HG03457 (cell line): ENCODE results near the gene MYL5.
"Not testable (repeated sequence)": the region's sequence is repeated elsewhere in the genome, so short reads cannot be mapped to it uniquely, and the experiment has no call there.

Experiments
- ATAC-seq: cut with Tn5 transposase; IDR thresholded peaks from one replicate; pipeline ENCODE4 v1.9.1; 2021; ENCODE audit warnings: moderate number of reproducible peaks; ENCODE audit not compliant: unreplicated experiment

Gene MYL5

DNA sequence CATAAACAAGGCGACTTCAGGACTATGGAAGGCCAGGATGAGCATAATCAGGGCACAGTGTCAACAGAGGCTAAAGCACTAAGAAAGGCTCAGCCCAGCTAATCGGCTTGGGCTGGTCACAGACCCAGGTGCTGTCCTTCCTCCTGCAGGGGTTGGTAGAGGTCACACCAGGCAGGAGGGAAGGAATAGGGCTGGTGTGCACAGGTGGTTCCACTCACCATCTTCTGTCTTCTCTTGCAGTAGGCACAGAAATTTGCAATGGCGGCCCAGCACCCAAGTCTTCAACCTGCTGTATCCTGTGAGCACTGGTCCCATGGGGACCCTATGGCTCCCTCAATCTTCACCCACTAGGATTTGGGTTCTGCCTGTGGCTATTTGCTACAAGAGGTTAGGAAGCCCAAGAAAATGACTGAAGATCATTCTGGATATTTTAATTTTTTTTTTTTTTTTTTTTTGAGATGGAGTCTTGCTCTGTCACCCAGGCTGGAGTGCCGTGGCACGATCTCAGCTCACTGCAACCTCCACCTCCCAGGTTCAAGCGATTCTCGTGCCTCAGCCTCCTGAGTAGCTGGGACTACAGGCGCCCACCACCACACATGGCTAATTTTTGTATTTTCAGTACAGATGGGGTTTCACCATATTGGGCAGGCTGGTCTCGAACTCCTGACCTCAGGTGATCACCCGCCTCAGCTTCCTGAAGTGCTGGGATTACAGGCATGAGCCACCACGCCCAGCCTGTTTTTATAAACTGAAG lies 4.4 kb upstream of the MYL5 start:
- ATAC-seq, result not testable (repeated sequence)

DNA sequence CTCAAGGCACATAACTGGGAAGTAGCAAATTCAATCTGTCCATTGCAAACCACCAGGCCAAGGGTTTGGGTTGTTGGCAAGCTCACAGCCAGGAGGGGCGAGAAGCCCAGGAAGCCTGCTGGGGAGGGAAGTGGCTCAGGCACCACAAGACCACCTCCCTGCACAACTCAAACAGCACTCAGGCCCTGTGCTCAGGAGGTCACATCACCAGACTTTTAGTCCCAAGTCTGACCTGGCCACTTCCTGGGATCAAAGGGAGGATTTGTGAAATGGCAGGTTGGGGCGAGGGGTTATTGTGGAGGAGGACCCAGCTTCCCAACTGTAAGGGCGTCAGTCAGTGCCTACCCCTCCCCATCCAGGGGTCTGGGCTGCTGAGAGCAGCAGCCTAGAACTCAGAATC lies 2.6 kb upstream of the MYL5 start:
- no peak for ATAC-seq

DNA sequence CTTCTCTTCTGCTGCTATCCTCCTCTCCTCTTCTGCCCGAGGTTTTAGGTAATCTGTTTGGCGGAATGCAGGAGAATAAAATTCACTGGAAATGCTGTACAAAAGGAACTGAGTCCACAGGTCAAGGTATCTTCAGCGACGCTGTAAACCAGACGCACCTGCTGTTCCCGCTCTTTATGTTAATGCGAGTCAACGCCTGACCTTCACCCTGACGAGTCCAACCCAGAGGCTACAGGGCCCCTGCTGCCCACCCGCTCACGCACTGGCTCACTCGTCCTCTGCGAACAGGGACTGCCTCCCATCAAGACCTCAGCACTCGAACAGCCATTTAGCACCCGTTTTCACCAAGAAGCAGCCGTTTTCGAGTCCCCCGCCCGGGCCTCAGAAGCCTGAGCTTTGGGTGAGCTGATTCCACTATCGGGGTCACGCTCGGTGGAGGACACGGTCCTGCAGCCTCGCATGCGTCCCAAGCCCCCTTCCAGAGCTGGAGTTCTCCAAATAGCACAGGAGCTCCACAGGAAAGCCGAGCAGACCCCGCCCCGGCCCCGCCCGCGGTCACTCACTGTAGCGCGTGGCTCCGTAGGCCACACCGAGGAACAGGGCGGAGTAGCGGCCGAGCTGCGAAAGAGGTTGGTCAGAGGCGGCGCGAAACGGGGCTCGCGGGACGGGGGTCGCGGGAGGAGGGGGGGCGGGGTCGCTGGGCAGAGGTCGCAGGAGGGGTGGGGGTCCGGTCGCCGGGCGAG lies 822 bp upstream of the MYL5 start:
- ATAC-seq, result no peak

- no peak for ATAC-seq
Observed at GRCh38 chr4:675036-675882, 917 bp downstream of the MYL5 start.

DNA sequence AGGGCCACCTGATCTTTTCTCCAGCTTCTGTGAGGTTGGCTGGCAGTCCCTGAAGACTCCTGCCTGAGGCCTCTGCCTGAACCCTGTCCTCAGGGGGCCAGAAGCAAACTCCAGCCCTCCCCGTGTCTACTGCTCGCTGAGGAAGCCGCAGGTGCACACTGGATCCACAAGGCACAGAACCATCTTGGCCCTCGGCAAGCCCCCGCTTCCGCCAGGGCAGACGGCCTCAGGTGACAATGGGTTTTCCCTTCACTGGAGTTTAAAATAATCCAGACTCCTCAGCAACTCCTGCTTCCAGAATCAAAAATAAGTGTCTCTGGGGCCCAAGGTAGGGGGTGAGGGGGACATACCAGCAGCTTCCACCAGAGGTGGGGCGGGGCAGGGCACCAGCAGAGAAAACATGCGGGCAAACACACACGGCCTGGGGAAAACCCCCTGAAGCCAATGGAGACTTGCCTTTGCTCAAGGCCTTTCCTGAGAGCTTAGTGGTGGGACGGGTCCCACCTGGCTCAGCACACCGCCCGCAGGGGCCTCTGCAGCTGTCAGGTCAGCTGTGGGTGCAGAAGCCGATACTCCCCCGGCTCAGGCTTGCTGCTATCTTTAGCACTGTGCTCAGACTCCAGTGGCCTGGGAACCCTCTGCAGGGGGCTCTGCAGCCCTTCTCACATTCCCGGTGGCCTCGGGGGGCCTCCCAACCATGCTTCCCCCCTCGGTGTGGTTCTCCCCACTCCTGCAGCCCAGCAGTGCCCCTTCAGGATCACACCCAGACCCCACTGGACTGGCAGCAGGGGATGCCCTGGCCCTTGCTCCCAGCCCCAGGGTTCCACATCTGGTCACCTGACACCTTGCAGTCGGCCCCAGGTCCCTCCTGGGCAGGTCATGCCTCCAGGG lies 1.9 kb downstream of the MYL5 start:
- no peak for ATAC-seq

GRCh38 chr4:676871-677235 lies 2.5 kb downstream of the MYL5 start:
- no peak for ATAC-seq

DNA sequence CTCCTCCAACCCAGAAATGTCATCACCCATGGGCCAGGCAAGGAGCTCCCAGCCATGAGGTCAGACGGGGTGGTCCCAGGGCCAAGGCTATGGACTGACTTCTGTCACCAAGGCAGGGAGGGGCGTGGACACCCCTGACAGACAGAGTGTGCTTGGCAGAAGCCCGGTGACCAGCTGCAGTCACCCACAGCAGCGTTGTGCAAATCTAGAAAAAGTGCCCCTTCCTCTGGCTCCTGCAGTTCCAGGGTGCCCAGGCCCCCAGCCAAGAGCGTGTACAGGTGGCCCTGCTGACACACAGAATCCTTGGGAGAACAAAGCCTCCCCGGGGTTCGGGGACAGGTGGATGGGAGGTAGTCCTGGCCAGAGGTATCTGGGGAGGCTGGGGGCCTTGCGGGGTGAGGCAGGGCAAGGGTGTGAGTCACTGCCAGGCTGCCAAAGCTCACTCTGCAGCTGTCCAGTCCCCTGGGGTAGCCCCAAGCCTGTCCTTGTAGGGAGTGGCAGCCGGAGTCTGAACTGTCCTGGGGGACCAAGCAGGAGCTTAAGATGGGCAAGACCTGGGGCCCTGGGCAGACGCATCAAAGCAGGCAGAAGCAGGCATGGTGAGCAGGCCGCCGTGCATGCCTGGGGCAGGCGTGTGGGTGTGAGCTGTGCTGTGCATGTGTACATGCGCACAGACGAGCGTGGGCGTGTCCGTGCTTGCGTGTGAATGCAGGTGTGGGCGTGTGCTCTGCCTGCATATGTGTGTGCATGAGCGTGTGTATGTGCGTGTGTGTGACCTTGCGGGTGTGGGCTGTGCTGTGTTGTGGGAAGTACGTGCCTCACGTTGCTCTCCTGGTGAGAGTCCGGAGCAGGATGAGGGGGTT lies 3.3 kb downstream of the MYL5 start:
- no peak for ATAC-seq

DNA sequence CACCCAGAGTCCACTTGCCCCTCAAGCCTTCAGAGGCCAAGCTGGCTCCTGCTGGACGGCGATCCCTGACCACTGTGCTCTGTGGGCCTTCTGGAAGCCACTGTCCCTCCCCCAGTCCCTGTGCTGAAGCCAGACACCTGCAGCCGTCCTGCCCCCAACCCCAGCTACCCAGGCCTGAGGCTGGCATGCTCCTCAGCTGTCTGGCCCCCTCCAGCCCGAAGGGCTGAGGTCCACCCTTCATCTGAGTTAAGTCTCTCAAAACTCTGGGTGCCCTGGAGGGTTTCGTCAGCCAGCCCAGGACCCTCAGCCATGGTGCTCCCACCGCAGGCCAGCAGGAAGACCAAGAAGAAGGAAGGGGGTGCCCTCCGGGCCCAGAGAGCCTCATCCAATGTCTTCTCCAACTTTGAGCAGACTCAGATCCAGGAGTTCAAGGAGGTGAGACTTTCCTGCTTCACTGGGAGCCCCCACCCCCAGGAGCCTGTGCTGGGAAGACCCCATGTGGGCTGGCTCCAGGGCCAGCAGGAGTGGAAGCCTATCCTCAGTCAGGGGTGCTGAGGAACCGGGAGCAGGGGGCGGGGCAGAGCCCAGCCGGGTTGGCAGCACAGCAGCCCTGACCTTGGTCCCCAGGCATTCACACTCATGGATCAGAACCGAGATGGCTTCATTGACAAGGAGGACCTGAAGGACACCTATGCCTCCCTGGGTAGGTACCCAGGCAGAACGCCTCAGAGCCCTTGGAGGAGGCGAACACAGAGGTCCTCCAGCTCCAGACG lies 4.2 kb downstream of the MYL5 start:
- no peak for ATAC-seq

GRCh38 chr4:679104-679481 lies 4.8 kb downstream of the MYL5 start:
- no peak for ATAC-seq

GRCh38 chr4:679629-680028 lies 5.3 kb downstream of the MYL5 start:
- no peak for ATAC-seq

DNA sequence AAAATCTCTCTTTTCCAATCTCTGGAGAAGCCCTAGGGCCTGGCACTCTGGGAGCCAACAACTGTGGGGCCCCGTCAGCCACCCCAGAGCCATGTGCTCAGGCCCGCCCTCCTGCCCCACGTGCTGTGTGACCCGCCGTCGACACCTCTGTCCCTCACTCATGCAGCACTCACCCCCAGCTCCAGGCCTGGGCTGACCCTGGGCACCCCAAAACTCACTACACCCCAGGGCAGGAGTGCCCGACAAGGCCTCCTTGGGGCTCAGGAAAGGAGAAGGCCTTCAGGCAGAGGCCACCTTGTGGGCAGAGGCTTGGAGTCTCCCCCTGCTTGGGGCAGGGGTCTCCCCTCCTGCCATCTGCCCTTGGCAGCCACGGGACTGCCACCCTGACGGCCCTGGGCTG lies 5.7 kb downstream of the MYL5 start:
- no peak for ATAC-seq

DNA sequence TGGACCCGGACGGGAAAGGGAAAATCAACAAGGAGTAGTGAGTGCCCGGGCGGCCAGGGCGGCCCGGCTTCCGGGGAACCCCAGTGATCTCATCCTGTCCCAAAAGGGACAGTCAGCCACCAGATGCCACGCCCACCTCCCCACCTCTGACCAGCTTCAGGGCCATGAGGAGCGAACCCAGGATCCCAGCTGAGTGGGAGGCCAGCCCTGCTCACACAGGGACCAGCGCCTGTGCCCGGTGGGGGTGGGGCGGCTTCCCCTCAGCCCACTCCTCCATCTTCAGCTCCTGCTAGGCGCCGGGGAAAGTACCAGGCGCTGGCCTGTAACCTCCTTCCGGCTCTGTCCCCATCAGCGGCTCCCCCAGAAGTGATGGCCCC lies 6.2 kb downstream of the MYL5 start:
- ATAC-seq, result no peak

DNA sequence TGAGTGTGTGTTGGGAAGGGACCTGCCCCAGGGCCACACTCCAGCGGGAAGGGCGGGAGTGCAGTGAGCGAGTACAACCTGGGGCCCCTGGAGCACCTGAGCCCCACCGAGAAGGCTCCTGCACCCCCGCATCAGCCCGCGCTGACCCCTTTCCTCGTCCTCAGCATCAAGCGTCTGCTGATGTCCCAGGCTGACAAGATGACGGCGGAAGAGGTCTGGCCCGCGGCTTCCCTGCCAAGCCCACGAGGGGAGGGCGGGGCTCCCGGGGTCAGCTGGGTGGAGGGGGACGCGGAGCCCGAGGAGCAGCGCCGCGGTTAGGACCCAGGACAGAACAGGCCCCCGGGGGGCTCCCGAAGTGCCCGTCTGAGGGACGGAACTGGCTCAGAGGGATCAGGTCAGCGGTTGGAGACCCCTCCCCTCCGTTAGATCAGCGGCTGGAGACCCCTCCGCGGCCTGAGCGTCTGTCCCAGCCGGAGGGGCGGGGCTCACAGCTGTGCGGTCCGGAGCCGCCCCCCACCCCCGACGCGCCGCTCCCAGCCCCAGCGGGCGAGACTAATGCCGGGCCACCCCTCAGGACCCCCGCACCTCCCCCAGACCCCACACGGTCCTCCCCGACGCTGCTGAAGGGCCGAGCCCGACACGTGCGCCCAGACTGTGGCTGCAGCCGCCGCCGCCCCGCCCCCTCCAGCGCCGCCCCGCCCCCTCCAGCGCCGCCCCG lies 6.7 kb downstream of the MYL5 start:
- no peak for ATAC-seq

DNA sequence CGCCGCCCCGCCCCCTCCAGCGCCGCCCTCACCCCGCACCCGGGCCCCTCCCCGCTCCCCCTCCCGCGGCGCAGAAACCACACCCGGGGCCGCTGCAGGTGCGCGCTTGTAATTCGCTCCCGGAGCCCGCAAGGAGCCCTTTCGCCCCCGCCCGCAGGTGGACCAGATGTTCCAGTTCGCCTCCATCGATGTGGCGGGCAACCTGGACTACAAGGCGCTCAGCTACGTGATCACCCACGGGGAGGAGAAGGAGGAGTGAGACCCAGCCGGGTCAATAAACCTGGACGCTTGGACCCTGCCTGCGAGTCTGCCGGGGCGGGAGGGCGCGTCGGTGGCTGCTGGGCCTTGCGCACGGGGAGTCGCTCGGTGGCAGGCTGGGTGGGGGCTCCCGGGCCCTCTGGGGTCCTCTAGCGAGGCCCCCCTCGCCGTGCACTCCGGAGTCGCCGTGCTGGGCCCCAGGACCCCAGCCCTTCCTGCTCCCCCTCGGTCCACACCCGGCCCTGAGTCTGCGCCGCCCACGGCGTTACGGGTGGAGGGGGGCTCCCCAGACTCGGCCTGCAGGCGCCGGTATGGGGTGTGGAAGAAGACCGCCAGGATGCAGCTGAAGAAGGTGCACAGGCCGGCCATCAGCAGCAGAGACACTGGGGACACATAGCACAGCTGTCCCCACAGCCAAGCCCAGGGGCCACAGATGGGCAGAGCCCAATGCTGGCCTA lies 7.6 kb downstream of the MYL5 start:
- no peak for ATAC-seq

GRCh38 chr4:682490-683172 lies 8.3 kb downstream of the MYL5 start:
- ATAC-seq, result no peak

GRCh38 chr4:683247-683897 lies 9.0 kb downstream of the MYL5 start:
- no peak for ATAC-seq
